ENCODE data around the gene MAVS. TPM values are rescaled to one million over a fixed set of nuclear protein-coding genes. Genes with fewer than 3 reads are reported as not detected.
"Not testable (repeated sequence)": the region's sequence is repeated elsewhere in the genome, so short reads cannot be mapped to it uniquely, and the experiment has no call there.

The MAVS gene
- total RNA-seq, 2 experiments from 2014 or later: 31.1 to 31.6 TPM

- H3K4me3 Mint-ChIP-seq: no peak overlapping the region
Observed at GRCh38 chr20:3876000-3876399, 29.4 kb downstream of the MAVS start.

GRCh38 chr20:3876676-3877075 is 30.0 kb downstream of the MAVS start:
- Mint-ChIP-seq H3K27ac (no peak overlapping the region), H3K27me3 (no peaks in the 10 kb centered on the region), H3K36me3 (ENCODE audit: low read depth) (peaks cover 32% of the 10 kb centered on the region), H3K4me3 (no peak overlapping the region), H3K9me3 (no peaks in the 10 kb centered on the region), H3K4me1 (peaks cover 10% of the 10 kb centered on the region)
- no peak for DNase-seq
- ChIA-PET CTCF (interaction anchor here (0.6 kb wide), 1 partner anchor 14 kb away, joined by 4 read pairs; no protein-coding TSS in a partner anchor), POLR2A (interaction anchor here (0.7 to 1.1 kb wide), 2 partner anchors 47 to 57 kb away, joined by 4 to 5 read pairs; partner anchors contain the start of gene AP5S1)

More at GRCh38 chr20:3876000-3876399, 29.4 kb downstream of the MAVS start:
- CTCF ChIA-PET: interaction anchor here (0.6 kb wide), 1 partner anchor 25 kb away, joined by 3 read pairs; no protein-coding TSS in a partner anchor
- Mint-ChIP-seq H3K9me3 (no peaks in the 10 kb centered on the region), H3K27ac (no peak overlapping the region), H3K36me3 (ENCODE audit: low read depth) (peaks cover 34% of the 10 kb centered on the region), H3K27me3 (no peaks in the 10 kb centered on the region), H3K4me1 (peaks cover 10% of the 10 kb centered on the region)
- DNase-seq: no peak
- POLR2A ChIA-PET: interaction anchor here (0.6 to 1.7 kb wide), 4 partner anchors 14 to 254 kb away, joined by 4 to 5 read pairs (median 4); partner anchors contain the start of gene AP5S1

GRCh38 chr20:3878921-3879274 is 32.3 kb downstream of the MAVS start:
- Mint-ChIP-seq H3K36me3 (ENCODE audit: low read depth) (peaks cover 19% of the 10 kb centered on the region), H3K4me1 (peaks cover 11% of the 10 kb centered on the region)
- DNase-seq, CTCF ChIA-PET, H3K4me3 Mint-ChIP-seq, H3K27me3 Mint-ChIP-seq, H3K9me3 Mint-ChIP-seq, H3K27ac Mint-ChIP-seq: not testable (repeated sequence)
- POLR2A ChIA-PET: interaction anchor here (1.5 to 1.6 kb wide), 2 partner anchors 70 to 92 kb away, joined by 3 read pairs; partner anchors contain the start of gene CENPB

GRCh38 chr20:3885715-3886114 is 39.1 kb downstream of the MAVS start:
- Mint-ChIP-seq H3K4me3 (no peak overlapping the region), H3K27ac (no peak overlapping the region), H3K4me1 (peaks cover 23% of the 10 kb centered on the region), H3K9me3 (no peaks in the 10 kb centered on the region), H3K27me3 (no peaks in the 10 kb centered on the region), H3K36me3 (ENCODE audit: low read depth) (peaks cover 37% of the 10 kb centered on the region)
- POLR2A ChIA-PET: interaction anchor here (0.6 to 1.5 kb wide), 2 partner anchors 14 to 55 kb away, joined by 4 read pairs; no protein-coding TSS in a partner anchor
- DNase-seq: no peak
- CTCF ChIA-PET: interaction anchor here (0.7 to 1.6 kb wide), 4 partner anchors 29 to 207 kb away, joined by 3 to 4 read pairs (median 4); no protein-coding TSS in a partner anchor

GRCh38 chr20:3887876-3888620 is 41.4 kb downstream of the MAVS start:
- Mint-ChIP-seq H3K36me3 (ENCODE audit: low read depth) (peaks cover 54% of the 10 kb centered on the region), H3K27ac (peak overlapping the region; percentile 94), H3K4me3 (peak overlapping the region; percentile 90), H3K4me1 (peaks cover 41% of the 10 kb centered on the region), H3K27me3 (no peaks in the 10 kb centered on the region), H3K9me3 (no peaks in the 10 kb centered on the region)
- CTCF ChIA-PET: interaction anchor here (0.6 to 2.3 kb wide), 5 partner anchors 22 to 196 kb away, joined by 3 to 8 read pairs (median 4); partner anchors contain the start of gene AP5S1
- DNase-seq: no peak
- POLR2A ChIA-PET: interaction anchor here (0.6 to 2.1 kb wide), 11 partner anchors 19 to 222 kb away, joined by 3 to 9 read pairs (median 3); partner anchors contain the start of gene ADISSP

- CTCF ChIA-PET: interaction anchor here (2.3 kb wide), 1 partner anchor 195 kb away, joined by 8 read pairs; no protein-coding TSS in a partner anchor
- Mint-ChIP-seq H3K4me3 (peak within 1 kb of the TSS; percentile 97), H3K9me3 (no peaks in the 10 kb centered on the region), H3K27me3 (no peaks in the 10 kb centered on the region), H3K4me1 (peaks cover 49% of the 10 kb centered on the region), H3K27ac (peak within 1 kb of the TSS; percentile 96), H3K36me3 (ENCODE audit: low read depth) (peaks cover 61% of the 10 kb centered on the region)
- POLR2A ChIA-PET: interaction anchor here (0.7 to 2.1 kb wide), 9 partner anchors 8 to 223 kb away, joined by 3 to 7 read pairs (median 3); partner anchors contain the start of gene ADISSP
- peak; percentile 99 for DNase-seq
Observed at GRCh38 chr20:3888622-3889488, 42.2 kb downstream of the MAVS start, which contains the start of gene PANK2. Gene PANK2 (plus strand): TSS chr20:3889387.

- Mint-ChIP-seq H3K4me1 (peaks cover 56% of the 10 kb centered on the region), H3K36me3 (ENCODE audit: low read depth) (peaks cover 63% of the 10 kb centered on the region), H3K27ac (peak overlapping the region; percentile 96), H3K27me3 (no peaks in the 10 kb centered on the region), H3K4me3 (peak overlapping the region; percentile 97), H3K9me3 (no peaks in the 10 kb centered on the region)
- DNase-seq: peak; percentile 56
- ChIA-PET POLR2A (interaction anchor here (0.7 to 5.4 kb wide), 12 partner anchors 9 to 210 kb away, joined by 3 to 32 read pairs (median 5); partner anchors contain the start of gene AP5S1), CTCF (interaction anchor here (0.6 to 1.1 kb wide), 4 partner anchors 18 to 194 kb away, joined by 3 to 4 read pairs (median 3); partner anchors contain the start of gene AP5S1)
Observed at GRCh38 chr20:3889489-3890397, 43.1 kb downstream of the MAVS start.

GRCh38 chr20:3890398-3890751 is 43.7 kb downstream of the MAVS start:
- peak overlapping the region; percentile 97 for H3K4me3 Mint-ChIP-seq
- H3K27ac Mint-ChIP-seq: peak overlapping the region; percentile 96
- H3K27me3 Mint-ChIP-seq: no peaks in the 10 kb centered on the region
- H3K4me1 Mint-ChIP-seq: peaks cover 59% of the 10 kb centered on the region
- CTCF ChIA-PET: interaction anchor here (0.7 to 1.1 kb wide), 3 partner anchors 17 to 193 kb away, joined by 3 to 4 read pairs (median 3); partner anchors contain the start of gene AP5S1
- no peaks in the 10 kb centered on the region for H3K9me3 Mint-ChIP-seq
- POLR2A ChIA-PET: interaction anchor here (0.7 to 5.4 kb wide), 12 partner anchors 10 to 210 kb away, joined by 3 to 32 read pairs (median 5); partner anchors contain the start of genes ADISSP and AP5S1
- peaks cover 66% of the 10 kb centered on the region for H3K36me3 Mint-ChIP-seq (ENCODE audit: low read depth)
- peak; percentile 27 for DNase-seq

GRCh38 chr20:3890999-3891929 is 44.6 kb downstream of the MAVS start:
- Mint-ChIP-seq H3K9me3 (no peaks in the 10 kb centered on the region), H3K27ac (peak overlapping the region; percentile 96)

GRCh38 chr20:3894796-3895195 is 48.2 kb downstream of the MAVS start:
- peaks cover 56% of the 10 kb centered on the region for H3K36me3 Mint-ChIP-seq (ENCODE audit: low read depth)
- H3K4me1 Mint-ChIP-seq: peaks cover 75% of the 10 kb centered on the region
- no peak overlapping the region for H3K4me3 Mint-ChIP-seq
- H3K27me3 Mint-ChIP-seq: no peaks in the 10 kb centered on the region
- H3K27ac Mint-ChIP-seq: no peak overlapping the region
- no peak for DNase-seq
- CTCF ChIA-PET: interaction anchor here (0.7 to 1.4 kb wide), 2 partner anchors 41 to 108 kb away, joined by 5 read pairs; partner anchors contain the start of gene CENPB
- POLR2A ChIA-PET: interaction anchor here (0.7 to 5.4 kb wide), 4 partner anchors 13 to 189 kb away, joined by 3 to 32 read pairs (median 4); no protein-coding TSS in a partner anchor
- no peaks in the 10 kb centered on the region for H3K9me3 Mint-ChIP-seq

More at GRCh38 chr20:3890999-3891929, 44.6 kb downstream of the MAVS start:
- Mint-ChIP-seq H3K4me1 (peaks cover 64% of the 10 kb centered on the region), H3K4me3 (peak overlapping the region; percentile 97), H3K27me3 (no peaks in the 10 kb centered on the region), H3K36me3 (ENCODE audit: low read depth) (peaks cover 63% of the 10 kb centered on the region)
- DNase-seq: no peak
- POLR2A ChIA-PET: interaction anchor here (1.0 to 5.4 kb wide), 10 partner anchors 10 to 209 kb away, joined by 4 to 32 read pairs (median 8); partner anchors contain the start of genes ADISSP and AP5S1
- CTCF ChIA-PET: interaction anchor here (0.6 to 2.6 kb wide), 4 partner anchors 16 to 194 kb away, joined by 3 to 12 read pairs (median 4); no protein-coding TSS in a partner anchor

Data from activated CD4-positive, alpha-beta memory T cell treated with anti-CD3 and anti-CD28 coated beads, Interleukin-2, amount 10 ng/mL, durations not matched to agents 7 days and 5 days (primary cell).